ENCODE results near the gene OTUB1.

GRCh38 chr11:64019106-64020037 lies 33.1 kb downstream of the OTUB1 start:
- TF ChIP-seq CTCF (conservative IDR thresholded peaks at IDR 0.05) (no peak), EZH2 (IDR thresholded peaks at IDR 0.05; ENCODE audit: low read depth) (no peak)
